GM18499 (cell line): ENCODE results near the gene PDZRN4.
A peak's percentile ranks its signal among the peaks of the same experiment; 100 is the strongest.

Experiments used
- ATAC-seq: cut with Tn5 transposase; IDR thresholded peaks from one replicate; pipeline ENCODE4 v1.9.1; 2021; ENCODE audit warnings: moderate number of reproducible peaks; ENCODE audit not compliant: insufficient read depth, unreplicated experiment

Gene PDZRN4

DNA sequence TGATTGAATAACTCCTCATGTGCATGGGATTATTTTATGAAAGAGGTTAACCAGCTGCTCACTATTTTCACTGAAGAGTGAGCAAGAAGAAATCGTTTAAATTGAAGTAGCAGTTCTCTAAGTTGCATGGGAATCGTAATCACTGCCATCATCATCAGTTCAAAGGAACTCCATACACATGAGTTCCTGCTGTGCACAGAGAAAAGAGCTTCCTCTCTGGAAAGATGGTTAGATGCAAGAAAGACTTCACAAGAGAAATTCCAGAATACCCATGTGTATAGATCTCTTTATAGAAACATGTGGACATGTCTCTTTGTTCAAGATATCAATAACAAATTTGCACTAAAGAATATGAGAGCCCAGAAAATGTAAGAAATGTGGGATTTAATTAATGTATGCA lies 291.3 kb downstream of the PDZRN4 start:
- ATAC-seq: no peak

GRCh38 chr12:41485203-41485602 lies 297.1 kb downstream of the PDZRN4 start:
- no peak for ATAC-seq

GRCh38 chr12:41486718-41487117 lies 298.6 kb downstream of the PDZRN4 start:
- no peak for ATAC-seq

- ATAC-seq: no peak
Measured at GRCh38 chr12:41496009-41496408, 307.9 kb downstream of the PDZRN4 start.

GRCh38 chr12:41497409-41497808 lies 309.3 kb downstream of the PDZRN4 start:
- no peak for ATAC-seq

GRCh38 chr12:41504976-41505375 lies 316.9 kb downstream of the PDZRN4 start:
- ATAC-seq: no peak

DNA sequence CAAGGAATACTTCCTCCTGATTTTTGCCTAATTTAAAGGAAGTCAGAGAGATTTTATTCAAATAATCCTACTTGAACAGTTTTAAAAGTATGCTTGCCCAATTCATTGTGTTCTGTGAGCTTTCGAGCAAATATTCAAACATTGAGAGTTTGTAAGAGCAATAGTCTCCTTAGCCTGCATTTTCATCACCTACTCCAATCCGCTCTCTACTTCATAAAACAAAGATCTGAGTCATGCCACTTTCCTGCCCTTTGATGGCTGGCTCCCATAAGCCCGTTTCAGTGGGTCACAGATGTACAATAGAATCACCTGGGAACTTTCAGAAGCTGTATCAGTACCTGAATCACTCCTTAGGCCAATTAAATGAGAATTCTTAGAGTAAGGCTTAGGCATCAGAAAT lies 319.2 kb downstream of the PDZRN4 start:
- ATAC-seq: no peak

DNA sequence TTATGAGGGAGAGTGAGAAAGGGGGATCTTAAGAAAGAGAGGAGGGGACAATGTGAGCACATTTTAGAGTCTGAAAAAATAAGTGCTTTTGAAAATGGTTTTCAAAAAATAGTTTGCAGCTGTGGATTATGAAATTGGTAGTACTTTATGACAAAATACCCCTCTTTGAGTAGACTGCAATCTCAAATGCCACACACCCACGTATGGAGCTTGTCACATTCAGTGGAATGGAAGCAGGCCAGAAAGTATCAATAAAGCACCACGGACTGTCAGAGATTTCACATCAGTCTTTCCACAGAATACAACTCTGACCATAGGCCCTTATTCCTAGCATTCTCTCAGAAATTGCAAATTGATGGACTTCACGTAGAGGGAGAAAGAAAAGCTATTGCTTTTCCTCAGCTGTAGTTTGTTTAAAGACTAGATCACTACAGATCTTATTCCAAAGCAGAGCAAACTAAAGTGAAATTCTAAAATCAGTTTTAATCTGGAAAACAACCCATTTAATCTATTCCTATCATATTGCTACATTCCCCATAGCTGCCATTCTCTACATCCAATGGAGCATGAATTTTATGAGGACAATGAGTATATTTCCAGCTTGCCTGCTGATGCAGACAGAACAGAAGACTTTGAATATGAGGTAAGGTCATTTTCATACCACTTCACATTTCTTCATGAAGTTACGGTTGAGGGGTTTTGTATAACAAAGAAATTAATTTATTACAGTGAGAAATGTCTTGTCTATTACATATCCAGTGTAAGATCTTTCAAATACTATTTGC lies 321.3 kb downstream of the PDZRN4 start:
- no peak for ATAC-seq

DNA sequence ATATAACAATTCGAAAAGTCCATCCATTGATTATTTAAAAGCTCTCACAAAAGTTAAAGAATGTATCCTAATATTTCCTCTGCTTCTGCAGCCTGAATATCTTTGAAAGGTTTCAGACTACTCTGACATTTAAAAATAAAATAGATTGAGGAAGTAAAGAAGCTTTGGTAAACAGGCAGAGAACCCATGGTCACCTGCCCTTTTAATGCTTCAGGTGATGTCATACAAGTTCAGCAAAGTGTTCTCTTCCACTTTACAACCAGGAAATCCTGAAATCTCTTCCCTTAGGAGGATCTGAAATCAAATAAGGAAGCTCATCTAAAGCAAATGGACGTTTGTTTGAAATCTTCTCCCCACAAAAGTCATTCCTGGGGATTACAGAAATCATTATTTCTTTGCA lies 322.4 kb downstream of the PDZRN4 start:
- no peak for ATAC-seq

DNA sequence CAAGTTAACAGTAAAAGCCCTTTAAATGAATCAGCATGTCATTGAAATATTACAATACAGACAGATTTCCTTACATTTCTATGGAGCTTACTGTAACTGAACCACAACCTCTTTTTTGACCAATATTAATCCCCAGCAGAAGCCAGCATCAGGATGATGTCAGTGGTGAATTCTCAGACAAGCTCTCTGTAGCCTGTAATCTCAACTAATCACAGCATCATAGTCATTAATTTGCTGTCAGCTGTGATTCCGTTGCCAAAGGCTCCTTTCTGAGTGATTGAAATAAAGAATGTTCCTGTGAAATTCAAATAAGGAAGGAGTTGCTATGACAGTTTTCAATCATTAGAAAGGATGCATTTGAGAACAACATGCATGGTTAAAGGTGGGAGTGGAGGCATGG lies 323.1 kb downstream of the PDZRN4 start:
- no peak for ATAC-seq

DNA sequence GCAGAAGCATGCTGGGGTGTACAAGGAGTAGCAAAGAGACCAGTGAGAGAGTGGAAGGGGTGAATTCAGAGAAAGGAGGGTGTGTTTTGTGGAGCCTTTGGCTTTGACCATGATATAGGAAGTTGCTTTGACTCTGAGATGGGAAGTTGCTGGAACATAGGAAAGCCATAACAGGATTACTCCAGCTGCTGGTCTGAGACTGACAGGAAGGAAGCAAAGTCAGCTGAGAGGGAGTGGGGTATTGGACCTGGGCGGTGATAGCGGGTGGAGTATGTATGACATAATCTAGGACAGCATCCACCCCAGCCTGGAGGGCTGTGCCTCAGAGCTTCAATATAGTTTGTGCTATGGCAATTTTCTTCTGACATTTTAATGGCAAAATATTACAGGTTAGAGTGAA lies 324.4 kb downstream of the PDZRN4 start:
- ATAC-seq: no peak

GRCh38 chr12:41514021-41514777 lies 326.1 kb downstream of the PDZRN4 start:
- ATAC-seq: no peak

DNA sequence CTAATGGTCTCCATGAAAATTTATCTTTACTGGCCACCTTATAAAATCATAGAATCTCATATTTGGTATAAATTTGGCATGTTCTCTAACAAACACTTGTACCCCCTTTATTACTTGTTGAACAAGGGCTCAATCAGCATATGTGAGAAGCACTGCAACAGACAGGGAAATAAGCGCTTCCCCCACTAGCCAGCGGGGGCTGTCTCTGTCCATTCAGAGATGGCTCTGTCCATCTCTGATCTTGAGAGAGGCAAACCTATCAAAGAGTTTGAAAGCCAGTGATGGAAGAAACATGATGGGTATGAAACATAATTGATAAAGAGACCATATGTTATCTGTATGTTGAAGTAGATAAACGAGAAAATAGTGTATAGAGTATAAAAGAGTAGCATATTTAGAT lies 326.8 kb downstream of the PDZRN4 start:
- no peak for ATAC-seq

- no peak for ATAC-seq
Measured at GRCh38 chr12:41515953-41516352, 327.8 kb downstream of the PDZRN4 start.

DNA sequence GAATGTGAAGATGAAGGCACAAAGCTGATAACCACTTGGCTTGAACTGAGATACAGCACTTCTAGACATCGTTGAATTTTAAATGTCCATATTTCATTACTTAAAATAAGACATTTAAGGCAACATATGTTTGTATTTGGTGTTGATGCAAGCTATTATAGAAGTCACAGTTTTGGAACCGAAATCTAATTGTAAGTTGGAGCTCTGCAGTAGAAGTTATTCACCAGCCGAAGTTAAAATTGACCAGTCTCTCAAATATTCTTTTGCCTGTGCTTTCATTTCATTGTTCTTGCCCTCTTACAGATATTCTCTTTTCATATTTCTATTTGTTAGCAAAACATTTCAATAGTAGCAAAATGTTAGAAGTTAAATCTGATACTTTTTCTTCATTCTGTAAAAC lies 332.7 kb downstream of the PDZRN4 start:
- no peak for ATAC-seq

DNA sequence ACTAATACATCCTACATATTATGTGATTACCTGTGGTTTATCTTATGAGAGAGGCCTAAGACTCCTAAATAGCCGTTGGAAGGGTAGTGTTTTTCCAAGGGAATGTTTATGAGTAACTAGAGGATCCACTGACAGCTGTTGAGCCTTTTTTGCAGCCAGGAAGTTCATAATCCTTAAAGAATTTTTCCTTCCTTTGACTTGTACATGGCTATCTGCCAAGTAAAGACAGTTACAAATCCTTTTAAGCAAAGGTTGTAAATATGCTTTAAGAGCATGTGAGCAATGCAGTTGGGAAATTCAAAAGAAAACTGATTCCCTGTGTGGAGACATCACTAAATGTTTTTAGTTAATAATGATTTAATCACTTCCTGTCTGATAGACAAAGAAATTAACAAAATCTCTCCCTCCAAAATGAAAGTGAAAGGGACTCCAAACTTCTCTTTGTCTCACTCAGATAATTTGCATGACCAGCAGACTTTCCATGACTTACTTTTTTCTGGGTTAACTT lies 333.8 kb downstream of the PDZRN4 start:
- ATAC-seq: peak; percentile 61

DNA sequence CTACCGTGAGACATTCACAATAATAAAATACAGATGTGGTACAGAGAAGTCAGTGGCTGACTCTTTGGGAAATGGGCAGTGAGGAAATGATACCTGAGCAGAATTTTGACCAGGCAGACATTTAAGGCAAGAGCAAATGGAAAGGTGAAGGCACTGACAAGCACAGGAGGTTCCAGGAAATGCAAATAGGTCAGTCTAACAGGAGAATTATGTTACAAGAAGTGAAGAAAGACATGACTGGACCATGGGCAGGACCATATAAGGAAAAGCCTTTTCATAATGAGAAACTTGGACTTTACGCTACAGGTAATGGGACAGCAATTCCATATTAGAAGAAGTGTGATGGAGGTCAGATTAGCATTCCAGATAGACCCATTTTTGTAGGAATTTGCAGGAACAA lies 338.9 kb downstream of the PDZRN4 start:
- no peak for ATAC-seq

DNA sequence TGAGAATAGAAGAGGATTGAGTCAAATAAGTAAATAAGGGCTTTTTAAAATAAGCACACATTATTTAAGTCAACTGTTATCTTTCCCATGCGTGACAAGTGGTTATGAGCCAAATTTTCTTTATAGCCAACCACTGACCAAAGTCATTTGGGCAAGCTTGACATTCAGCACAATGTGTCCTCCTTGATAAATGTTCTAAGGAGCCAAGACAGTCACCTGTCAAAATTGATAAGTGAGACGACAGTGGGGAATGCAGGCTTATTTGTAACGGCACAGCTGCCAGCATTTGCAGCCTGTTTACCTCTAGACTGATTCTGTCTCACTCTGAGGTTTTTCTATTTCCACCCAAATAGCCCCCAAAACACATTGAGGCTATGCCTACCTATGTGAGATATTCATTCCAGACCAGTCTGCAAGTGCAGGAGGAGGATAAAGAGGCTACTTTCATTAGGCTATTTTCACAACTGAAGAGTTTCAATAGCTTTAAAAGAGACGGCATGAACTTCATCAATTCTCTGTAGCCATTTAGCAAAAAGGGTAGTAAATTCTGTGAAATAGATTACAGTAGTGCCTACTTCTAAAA lies 339.5 kb downstream of the PDZRN4 start:
- ATAC-seq: no peak

- ATAC-seq: no peak
Measured at GRCh38 chr12:41528874-41529273, 340.8 kb downstream of the PDZRN4 start.

GRCh38 chr12:41530441-41530840 lies 342.3 kb downstream of the PDZRN4 start:
- ATAC-seq: no peak

DNA sequence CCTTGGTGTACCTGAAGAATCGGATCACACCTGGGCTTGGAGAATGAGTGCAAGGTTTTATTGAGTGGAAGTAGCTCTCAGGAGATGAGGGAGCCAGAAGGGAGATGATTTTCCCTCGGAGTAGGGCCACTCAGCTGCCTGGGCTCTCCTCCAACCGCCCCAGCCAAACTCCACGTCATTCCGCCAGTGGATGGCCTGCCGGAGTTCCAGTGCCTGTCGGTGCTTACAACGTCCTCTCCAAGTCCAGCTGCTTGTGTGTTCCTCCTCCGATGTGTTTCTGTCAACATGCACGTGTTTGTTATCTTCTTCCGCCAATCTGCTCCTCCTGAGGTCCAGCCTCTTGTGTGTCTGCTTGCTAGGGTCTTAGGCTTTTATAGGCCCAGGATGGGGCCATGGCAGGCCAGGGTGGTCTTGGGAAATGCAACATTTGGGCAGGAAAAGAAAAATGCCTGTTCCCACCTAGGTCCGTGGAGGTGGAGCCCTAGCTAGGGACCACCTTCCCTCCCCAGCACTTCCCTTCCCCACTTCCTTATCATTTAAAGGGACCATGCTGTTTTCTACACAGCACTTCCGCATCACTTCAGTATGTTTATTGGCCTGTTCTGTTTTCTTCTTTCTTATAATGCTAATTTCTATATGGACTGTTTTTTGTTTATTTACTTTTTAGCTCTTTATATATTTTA lies 343.2 kb downstream of the PDZRN4 start:
- no peak for ATAC-seq
